G401.6 (cell line): Measurements from ENCODE around the gene CSRNP2.

ENCODE experiments used
- FAIRE-seq: peaks from 2 replicates; lab custom pipeline; 2012; peaks lifted over from hg19 to GRCh38; lab: Jason Lieb, UNC

CSRNP2 gene

GRCh38 chr12:51077930-51078329, 5.5 kb downstream of the CSRNP2 start:
- FAIRE-seq, result no peak

GRCh38 chr12:51076236-51076930, 7.0 kb downstream of the CSRNP2 start:
- no peak for FAIRE-seq

- FAIRE-seq, result no peak
Observed at GRCh38 chr12:51075390-51075789, 8.0 kb downstream of the CSRNP2 start.

- no peak for FAIRE-seq
Observed at GRCh38 chr12:51071663-51072062, 11.7 kb downstream of the CSRNP2 start.

DNA sequence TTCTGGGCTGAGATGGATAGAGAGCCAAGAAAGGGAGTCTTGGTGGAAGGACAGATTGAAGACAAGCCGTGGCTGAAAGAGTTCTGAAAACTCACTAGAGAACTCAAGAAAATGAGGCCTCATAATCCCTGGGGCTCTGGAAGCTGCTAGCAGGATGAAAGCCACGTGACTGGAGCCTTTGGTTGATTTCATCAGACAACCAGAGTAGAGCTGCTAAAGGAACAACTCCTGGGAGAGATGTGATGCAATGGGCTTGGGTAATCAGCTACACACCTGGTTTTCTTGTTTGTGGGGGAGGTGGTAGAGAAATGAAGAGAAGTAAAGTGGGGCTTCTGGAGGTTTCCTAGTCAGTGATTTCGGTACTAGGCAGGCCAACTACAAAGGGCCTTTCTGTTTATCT, 13.4 kb downstream of the CSRNP2 start:
- FAIRE-seq, result no peak

DNA sequence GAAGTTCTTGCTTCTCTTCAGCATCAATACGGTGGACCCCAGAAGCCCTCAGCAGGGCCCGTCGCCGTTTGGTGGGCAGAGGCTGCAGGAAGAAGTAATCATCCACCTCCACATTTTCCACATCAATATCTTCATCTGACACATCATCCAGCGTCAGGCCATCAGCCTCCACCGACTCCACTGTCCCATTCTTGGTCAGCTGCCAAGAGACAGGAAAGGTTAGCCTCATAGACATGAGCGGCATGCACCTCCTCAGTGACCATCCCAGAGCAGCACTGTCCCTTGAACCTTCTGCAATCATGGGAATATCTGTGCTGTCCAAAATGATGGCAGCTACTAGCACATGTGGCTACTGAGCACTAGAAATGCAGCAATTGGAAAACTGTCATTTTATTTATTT, 15.6 kb downstream of the CSRNP2 start:
- FAIRE-seq, result no peak

DNA sequence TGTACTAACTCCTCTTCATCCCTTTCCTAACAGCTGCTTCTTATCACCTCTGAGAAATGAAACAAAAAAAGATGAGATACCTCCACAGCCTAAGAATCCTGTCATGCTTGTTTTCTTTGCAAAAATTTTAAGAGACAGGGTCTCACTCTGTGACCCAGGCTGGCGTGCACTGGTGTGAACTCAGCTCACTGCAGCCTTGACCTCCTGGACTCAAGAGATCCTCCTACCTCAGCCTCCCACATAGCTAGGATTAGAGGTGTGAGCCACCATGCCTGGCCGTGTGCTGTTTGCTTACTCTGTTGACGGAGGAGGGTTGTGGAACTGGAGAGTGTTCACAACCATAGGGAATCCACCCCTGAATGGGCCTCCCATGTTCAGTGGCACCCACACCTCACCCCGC, 16.2 kb downstream of the CSRNP2 start:
- no peak for FAIRE-seq

GRCh38 chr12:51065530-51065929, 17.9 kb downstream of the CSRNP2 start:
- no peak for FAIRE-seq

- FAIRE-seq, result no peak
Observed at GRCh38 chr12:51062631-51063397, 20.6 kb downstream of the CSRNP2 start.

DNA sequence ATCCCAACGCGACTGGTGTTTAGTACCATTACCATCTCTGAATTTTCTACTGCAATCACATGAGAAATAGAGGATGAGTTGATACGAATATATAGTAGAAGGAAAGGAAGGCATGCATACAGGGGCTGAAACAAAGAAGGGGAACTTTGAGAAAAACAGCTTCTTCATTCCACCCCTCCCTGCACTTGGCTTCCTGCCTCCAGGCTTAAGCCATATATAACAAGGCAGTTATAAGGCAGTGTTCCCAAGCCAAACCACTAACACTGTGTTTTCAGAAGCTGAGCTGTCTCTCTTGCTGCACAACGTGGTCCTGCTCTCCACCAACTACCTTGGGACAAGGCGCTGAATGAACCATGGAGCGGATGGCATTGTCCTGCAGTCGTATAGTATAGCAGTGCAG, 24.3 kb downstream of the CSRNP2 start:
- FAIRE-seq, result no peak

DNA sequence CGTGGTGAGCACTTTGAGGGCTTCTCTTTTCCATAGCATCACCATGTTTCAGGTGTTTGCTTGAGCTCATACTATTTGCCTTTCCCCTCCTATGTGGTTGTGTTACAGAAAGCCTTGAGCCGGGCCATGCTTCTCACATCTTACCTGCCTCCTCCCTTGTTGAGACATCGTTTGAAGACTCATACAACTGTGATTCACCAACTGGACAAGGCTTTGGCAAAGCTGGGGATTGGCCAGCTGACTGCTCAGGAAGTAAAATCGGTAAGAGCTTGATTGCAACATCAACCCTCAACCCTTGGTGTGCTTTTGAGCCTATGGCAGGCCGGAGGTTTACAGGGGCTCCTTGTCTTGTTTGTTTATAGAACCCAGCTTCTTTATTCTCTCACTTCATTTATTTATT, 27.2 kb downstream of the CSRNP2 start:
- FAIRE-seq, result no peak

GRCh38 chr12:51055060-51055459, 28.3 kb downstream of the CSRNP2 start:
- FAIRE-seq, result no peak

DNA sequence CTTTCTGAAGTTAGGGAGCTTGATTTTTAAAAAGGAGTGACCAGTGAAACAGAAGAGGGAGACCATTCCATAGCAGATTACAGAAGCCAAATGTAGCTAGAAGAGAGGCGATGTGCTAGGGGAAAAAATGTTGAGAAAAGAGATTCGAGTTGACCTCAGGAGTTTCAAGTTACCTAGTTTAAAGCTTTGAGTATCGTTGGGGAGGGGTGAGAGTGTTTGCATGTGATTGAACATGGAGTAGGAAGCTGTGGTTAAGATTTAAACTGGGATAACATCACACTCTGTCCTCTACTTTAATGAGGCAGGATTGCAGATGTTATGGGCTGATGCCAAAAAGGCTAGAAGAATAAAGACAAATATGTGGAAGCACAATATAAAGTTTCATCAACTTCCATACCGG, 31.6 kb downstream of the CSRNP2 start:
- no peak for FAIRE-seq

DNA sequence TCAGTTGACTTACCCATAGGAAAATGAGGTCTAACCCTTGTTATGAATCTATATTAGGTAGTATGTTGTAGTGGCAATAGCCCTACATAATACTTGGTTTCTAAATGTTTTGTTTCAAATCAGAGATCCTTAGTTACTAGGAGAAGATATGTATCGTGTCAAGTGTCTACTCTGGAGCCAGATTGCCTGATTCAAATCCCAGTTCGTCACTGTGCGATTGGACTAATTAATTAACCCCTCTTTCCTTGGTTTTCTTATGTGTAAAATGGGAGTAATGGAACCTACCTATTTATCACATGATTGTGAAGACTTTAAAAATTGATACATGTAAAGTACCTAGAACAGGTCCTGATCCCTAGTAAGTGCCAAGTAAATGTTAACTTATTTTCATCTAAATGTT, 33.9 kb downstream of the CSRNP2 start:
- FAIRE-seq, result no peak

DNA sequence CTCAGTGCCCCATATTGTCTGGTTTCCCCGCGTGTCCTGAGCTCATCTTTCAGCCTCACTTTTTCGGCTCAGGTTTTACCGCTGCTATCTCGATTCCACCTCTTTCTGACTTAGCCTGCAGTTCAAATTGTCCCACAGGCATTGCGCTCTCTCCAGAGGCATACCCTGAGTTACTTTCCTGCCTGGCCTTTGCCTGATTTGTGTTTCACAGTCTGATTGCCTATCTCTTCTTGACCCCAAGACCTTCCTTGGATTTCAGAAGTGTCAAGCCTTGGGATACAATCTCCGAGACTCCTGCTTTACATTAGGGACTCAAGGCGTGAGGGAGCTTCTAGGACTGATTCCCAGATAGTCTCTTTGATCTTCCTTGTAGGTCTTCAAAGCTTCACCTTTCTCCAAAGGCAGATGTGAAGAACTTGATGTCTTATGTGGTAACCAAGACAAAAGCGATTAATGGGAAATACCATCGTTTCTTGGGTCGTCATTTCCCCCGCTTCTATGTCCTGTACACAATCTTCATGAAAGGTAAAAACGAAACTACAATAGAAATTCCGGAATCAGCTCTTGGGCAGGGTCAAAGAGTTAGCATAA, 34.6 kb downstream of the CSRNP2 start:
- FAIRE-seq, result no peak

- peak; percentile 97 for FAIRE-seq
Observed at GRCh38 chr12:51047655-51048540, 35.5 kb downstream of the CSRNP2 start, which contains the start of gene LETMD1. LETMD1 (plus strand) TSS chr12:51048327; CDS start chr12:51048357, 30 bp downstream.

DNA sequence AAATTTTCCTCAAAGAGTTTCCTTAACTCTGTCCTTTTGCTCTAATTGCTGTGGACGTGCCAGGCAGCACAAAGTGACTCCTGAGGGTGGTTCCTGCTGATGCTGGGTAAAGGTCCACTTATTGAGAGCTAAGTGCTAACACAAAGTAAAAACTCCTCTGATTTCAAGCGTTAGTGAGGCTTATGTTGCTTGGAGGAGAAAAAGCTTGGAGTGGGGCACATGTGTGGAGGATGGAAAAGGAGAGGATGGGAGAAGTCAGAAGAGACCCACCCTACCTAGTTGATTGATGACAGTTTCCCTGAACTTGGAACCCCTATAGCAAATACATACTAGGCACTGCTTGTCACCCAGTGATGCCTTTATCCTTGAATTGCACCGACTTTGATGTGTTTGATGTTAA, 47.1 kb downstream of the CSRNP2 start:
- FAIRE-seq, result no peak

GRCh38 chr12:51033457-51034089, 49.8 kb downstream of the CSRNP2 start:
- no peak for FAIRE-seq

GRCh38 chr12:51033048-51033447, 50.3 kb downstream of the CSRNP2 start:
- no peak for FAIRE-seq

DNA sequence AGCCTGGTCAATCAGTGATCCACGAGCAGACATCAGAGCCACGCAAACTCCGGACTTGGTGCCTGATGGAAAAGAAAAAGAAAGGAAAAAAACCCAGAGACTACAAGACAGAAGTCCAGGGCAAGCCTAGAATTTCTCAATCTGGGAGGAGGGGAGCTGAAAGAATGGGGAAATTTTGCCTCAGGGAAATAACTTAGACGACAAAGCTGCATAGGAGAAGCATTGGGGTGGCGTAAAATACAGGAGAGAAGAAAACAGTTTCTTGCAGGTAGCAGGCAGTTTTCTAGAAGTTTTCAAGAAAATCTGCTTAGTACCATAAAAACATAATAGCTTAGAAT, 54.6 kb downstream of the CSRNP2 start:
- no peak for FAIRE-seq

GRCh38 chr12:51028126-51028812, 55.1 kb downstream of the CSRNP2 start:
- peak; percentile 58 for FAIRE-seq
